Activated CD4-positive, alpha-beta memory T cell treated with anti-CD3 and anti-CD28 coated beads for 36 hours (primary cell): ENCODE measurements around the gene KCND3. TPM values are rescaled to one million over a fixed set of nuclear protein-coding genes. Genes with fewer than 3 reads are reported as not detected.

Experiments
- CTCF ChIA-PET: fragments of 350-600 bp; sonication (Branson Sonifier 250); formaldehyde crosslinking; loops from one replicate; lab custom pipeline; 2021; ENCODE audit warnings: antibody characterized with exemption, inconsistent platforms; lab: Charles Lee
- POLR2A ChIA-PET: fragments of 350-600 bp; sonication (Branson Sonifier 250); formaldehyde crosslinking; loops from one replicate; lab custom pipeline; 2021; ENCODE audit warnings: antibody characterized with exemption; lab: Charles Lee
- DNase-seq: peaks from one replicate; pipeline ENCODE4 v3.0.0-alpha.2; 2020
- H3K27ac Mint-ChIP-seq: one replicate; pipeline ENCODE4 v1.8.0; 2021; ENCODE audit warnings: mixed read lengths
- H3K27me3 Mint-ChIP-seq: one replicate; pipeline ENCODE4 v1.8.0; 2021; ENCODE audit warnings: mixed read lengths
- H3K36me3 Mint-ChIP-seq: one replicate; pipeline ENCODE4 v1.8.0; 2021; ENCODE audit warnings: mixed read lengths
- H3K4me1 Mint-ChIP-seq: one replicate; pipeline ENCODE4 v1.8.0; 2021; ENCODE audit warnings: low read depth, mixed read lengths
- H3K4me3 Mint-ChIP-seq: one replicate; pipeline ENCODE4 v1.8.0; 2021; ENCODE audit warnings: mild to moderate bottlenecking, mixed read lengths
- H3K9me3 Mint-ChIP-seq: one replicate; pipeline ENCODE4 v1.8.0; 2021; ENCODE audit warnings: mixed read lengths
- intact Hi-C: fragments of 100-400 bp; cut with micrococcal nuclease; formaldehyde crosslinking; loops from one replicate; pipeline ENCODE4 v1.15.1; 2023
- total RNA-seq, 2 experiments: library from RNA; stranded (reverse); gene quantifications; one replicate each; pipeline ENCODE4 v1.2.3, GENCODE V29; 2021

KCND3 gene
- total RNA-seq, 2 experiments from 2014 or later, result not detected

DNA sequence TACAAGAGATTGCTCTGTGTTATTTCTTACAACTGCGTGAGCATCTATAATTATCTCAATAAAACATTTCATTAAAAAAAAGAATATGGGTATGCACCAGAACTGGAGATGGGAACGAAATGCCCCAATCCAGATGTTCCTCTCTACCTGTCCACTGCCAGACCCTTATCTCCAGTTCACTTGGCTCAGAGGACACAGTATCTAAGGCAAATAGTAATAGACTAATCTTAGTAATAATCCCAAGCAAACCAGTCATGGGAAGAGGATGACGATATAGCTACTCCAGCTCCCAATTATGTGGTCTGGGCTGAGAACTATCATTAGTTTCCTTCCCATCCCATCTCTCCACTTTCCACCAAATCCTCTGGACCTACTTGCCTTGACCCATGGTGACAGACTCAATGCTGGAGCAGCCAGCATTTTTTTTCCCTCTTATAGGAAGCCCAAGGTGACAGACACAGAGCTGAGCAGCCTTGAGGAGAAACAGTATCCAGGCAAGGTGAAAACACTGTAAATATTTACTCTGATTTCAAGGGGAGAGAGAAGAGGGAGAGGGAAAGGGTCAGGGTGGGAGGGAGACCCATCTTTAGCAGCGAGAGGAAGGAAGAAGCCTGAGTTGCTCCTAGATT is 205.1 kb downstream of the KCND3 start:
- Mint-ChIP-seq H3K4me3 (no peak overlapping the region), H3K27me3 (no peaks in the 10 kb centered on the region), H3K9me3 (no peaks in the 10 kb centered on the region), H3K27ac (no peak overlapping the region), H3K36me3 (no peaks in the 10 kb centered on the region), H3K4me1 (no peaks in the 10 kb centered on the region)
- ChIA-PET POLR2A (no interaction called here), CTCF (interaction anchor here (0.8 kb wide), 1 partner anchor 16 kb away, joined by 4 read pairs; no protein-coding TSS in a partner anchor)
- intact Hi-C loops, result no loop called here
- no peak for DNase-seq

DNA sequence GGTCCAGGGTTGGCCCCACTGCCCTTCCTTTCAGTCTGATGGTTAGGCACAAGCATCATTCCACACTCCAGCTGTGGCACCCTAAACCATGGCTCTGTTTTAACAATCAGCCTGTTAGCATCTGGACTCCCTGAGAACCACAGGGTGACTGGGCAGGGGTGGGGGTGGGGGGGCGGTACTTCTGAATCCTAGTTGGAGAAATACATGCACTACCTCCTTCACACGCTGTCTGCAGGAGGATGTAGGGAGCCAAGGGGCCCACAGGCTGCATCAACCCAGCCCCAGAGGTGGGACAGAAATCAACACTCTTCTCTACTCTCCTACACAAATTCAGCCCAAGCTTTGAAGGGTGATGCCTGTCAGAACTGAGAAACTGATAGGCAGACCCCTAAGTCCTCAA is 209.9 kb downstream of the KCND3 start:
- no peaks in the 10 kb centered on the region for H3K27me3 Mint-ChIP-seq
- CTCF ChIA-PET, result no interaction called here
- no peak overlapping the region for H3K27ac Mint-ChIP-seq
- H3K9me3 Mint-ChIP-seq, result no peaks in the 10 kb centered on the region
- no peaks in the 10 kb centered on the region for H3K4me1 Mint-ChIP-seq
- H3K36me3 Mint-ChIP-seq, result no peaks in the 10 kb centered on the region
- POLR2A ChIA-PET, result no interaction called here
- H3K4me3 Mint-ChIP-seq, result no peak overlapping the region
- intact Hi-C loops, result no loop called here
- DNase-seq, result no peak

DNA sequence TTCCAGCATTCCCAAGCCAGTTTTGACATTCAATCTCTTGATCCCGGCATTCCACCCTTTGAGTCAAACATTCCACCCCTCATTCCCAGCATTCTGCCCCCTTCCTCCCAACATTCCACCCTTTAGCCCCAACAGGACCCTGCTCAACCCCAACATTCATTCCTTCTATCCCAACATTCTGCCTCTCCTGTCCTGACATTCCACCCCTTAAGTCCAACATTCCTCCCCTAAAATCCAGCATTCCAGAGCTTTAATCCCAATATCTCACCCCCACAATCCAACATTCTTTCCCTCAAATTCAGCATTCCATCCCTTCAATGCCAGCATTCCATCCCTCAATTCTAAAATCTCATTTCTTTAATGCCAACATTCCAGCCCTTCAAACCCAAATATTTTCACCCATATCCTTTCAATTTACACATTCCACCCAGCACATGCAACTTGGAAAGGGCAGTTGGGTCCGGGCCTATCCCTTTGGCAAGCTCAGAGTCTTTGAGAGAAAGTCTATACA is 210.9 kb downstream of the KCND3 start:
- intact Hi-C loops, result no loop called here
- no peak overlapping the region for H3K4me3 Mint-ChIP-seq
- no peak overlapping the region for H3K27ac Mint-ChIP-seq
- ChIA-PET CTCF (no interaction called here), POLR2A (no interaction called here)
- H3K36me3 Mint-ChIP-seq, result no peaks in the 10 kb centered on the region
- DNase-seq, result no peak
- H3K27me3 Mint-ChIP-seq, result no peaks in the 10 kb centered on the region
- no peaks in the 10 kb centered on the region for H3K9me3 Mint-ChIP-seq
- no peaks in the 10 kb centered on the region for H3K4me1 Mint-ChIP-seq

DNA sequence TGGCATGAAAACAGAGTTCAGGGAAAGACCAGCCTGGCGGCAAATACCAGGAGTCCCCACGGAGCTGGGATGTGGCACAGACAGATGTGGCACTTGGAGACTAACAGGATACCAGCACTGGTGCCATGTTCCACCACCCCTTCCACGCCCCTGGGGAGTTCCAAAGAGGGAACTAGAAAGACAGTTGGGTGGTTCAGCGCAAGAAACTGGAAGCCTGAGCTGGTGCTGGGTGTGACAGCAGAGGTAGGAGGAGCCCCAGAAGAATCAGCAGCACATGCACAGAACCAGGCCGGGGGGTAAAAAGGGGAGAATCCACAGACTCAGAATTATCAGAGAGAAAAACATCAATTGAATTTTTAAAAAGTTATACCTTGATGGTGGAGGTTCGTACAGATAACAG is 211.4 kb downstream of the KCND3 start:
- no peak overlapping the region for H3K4me3 Mint-ChIP-seq
- no peaks in the 10 kb centered on the region for H3K27me3 Mint-ChIP-seq
- H3K27ac Mint-ChIP-seq, result no peak overlapping the region
- no peak for DNase-seq
- CTCF ChIA-PET, result no interaction called here
- no peaks in the 10 kb centered on the region for H3K4me1 Mint-ChIP-seq
- H3K9me3 Mint-ChIP-seq, result no peaks in the 10 kb centered on the region
- intact Hi-C loops, result no loop called here
- no peaks in the 10 kb centered on the region for H3K36me3 Mint-ChIP-seq
- POLR2A ChIA-PET, result no interaction called here

DNA sequence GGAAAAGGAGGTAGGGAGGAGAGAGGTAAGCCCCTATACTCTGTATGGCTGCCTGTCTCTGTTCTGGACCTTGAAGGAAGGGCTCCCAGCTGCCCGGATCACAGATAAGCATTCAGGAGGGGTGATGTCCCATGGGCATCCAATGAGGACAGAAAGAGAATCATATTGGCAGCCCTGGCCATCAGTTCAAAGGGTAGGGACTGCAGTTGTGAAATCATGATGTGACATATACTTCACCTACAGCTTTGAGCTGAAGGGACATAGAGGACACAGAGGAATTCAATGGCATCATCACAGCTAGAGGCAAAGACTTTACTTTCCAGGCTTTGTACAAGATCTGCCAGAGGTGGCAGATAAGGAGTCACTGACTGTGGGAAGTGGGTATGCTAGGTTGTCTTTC is 212.2 kb downstream of the KCND3 start:
- H3K27me3 Mint-ChIP-seq, result no peaks in the 10 kb centered on the region
- H3K4me1 Mint-ChIP-seq, result no peaks in the 10 kb centered on the region
- CTCF ChIA-PET, result no interaction called here
- no peak for DNase-seq
- H3K27ac Mint-ChIP-seq, result no peak overlapping the region
- POLR2A ChIA-PET, result no interaction called here
- intact Hi-C loops, result no loop called here
- H3K36me3 Mint-ChIP-seq, result no peaks in the 10 kb centered on the region
- H3K9me3 Mint-ChIP-seq, result no peaks in the 10 kb centered on the region
- H3K4me3 Mint-ChIP-seq, result no peak overlapping the region

DNA sequence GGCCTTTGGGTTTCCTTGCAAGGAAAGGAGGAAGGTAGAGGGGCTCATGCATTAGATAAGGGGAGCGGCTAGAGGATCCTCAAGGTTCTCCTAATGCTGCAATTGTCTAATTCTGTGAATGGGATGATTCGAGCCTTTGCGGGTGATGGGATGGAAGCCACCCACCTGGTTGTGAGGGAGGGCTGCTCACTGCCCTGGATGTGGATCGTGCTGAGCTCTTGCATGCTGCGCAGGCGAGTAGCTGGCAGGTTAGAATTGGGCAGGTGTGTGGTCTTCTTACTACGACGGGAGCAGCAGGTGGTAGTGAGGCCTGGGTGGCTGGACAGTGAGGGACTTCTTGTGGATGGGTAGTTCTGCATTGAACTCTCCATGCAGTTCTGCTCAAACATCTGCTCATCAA is 212.6 kb downstream of the KCND3 start:
- Mint-ChIP-seq H3K4me3 (no peak overlapping the region), H3K9me3 (no peaks in the 10 kb centered on the region), H3K27ac (no peak overlapping the region), H3K36me3 (no peaks in the 10 kb centered on the region), H3K27me3 (no peaks in the 10 kb centered on the region), H3K4me1 (no peaks in the 10 kb centered on the region)
- ChIA-PET CTCF (no interaction called here), POLR2A (no interaction called here)
- DNase-seq, result no peak
- intact Hi-C loops, result no loop called here

DNA sequence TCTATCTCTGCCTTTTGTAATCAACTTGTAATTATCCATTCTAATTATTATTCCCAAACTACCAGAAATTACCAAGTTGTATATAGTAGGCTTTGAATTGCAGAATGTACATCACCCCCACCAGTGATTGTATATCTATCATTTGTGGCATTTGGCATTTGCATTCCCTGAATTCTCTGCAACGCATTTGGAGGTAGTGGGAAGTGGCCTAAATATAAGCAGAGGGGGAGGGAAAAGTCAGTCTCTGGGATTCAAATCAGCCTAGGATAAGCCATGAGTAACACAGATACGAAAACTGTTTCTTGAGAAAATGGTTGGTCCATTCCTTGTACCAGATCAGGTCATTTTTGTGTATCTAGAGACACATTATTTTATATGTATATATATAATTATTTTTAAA is 213.1 kb downstream of the KCND3 start:
- intact Hi-C loops, result no loop called here
- CTCF ChIA-PET, result no interaction called here
- Mint-ChIP-seq H3K4me1 (no peaks in the 10 kb centered on the region), H3K9me3 (no peaks in the 10 kb centered on the region), H3K4me3 (no peak overlapping the region), H3K36me3 (no peaks in the 10 kb centered on the region), H3K27ac (no peak overlapping the region), H3K27me3 (no peaks in the 10 kb centered on the region)
- POLR2A ChIA-PET, result no interaction called here
- no peak for DNase-seq

DNA sequence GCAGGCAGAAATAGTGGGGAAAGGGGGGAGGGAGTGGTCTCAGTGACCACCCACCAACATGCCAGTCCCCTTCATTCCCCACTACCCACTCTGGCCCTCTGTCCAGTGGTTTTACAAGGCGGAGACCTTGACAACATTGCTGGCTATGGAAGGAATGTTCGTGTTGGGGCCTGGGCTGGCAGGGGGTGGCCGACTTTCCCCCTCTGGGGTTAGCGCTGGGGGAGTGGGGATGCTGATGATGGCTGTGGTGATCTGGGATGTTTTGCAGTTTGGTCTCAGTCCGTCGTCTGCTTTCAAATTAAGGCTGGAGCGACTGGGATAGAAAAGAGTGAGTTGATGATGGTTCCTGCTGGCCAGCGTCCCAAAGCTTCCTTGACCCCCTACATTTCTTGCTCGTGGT is 213.5 kb downstream of the KCND3 start:
- H3K4me1 Mint-ChIP-seq, result no peaks in the 10 kb centered on the region
- H3K27ac Mint-ChIP-seq, result no peak overlapping the region
- no peaks in the 10 kb centered on the region for H3K36me3 Mint-ChIP-seq
- ChIA-PET CTCF (no interaction called here), POLR2A (no interaction called here)
- intact Hi-C loops, result no loop called here
- no peak for DNase-seq
- no peaks in the 10 kb centered on the region for H3K27me3 Mint-ChIP-seq
- H3K4me3 Mint-ChIP-seq, result no peak overlapping the region
- no peaks in the 10 kb centered on the region for H3K9me3 Mint-ChIP-seq

DNA sequence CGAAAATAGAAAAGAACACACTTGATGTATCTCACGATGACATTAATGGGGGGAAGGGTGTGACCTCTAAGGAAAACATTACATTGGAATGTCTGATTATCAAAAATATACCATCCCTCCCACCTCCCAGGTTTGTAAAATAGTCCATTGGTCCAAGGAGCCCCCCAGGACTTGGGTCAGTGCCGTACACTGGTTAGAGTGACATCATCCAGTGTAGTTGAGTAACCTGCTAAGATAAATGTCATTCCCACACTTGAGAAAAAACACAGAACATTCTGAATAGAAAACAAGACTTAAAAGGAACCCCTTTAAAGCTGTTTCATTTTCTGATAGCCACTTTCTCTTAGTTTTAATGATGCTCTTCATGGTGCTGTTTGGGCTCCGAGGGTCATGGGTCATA is 218.6 kb downstream of the KCND3 start:
- CTCF ChIA-PET, result interaction anchor here (1.0 kb wide), 1 partner anchor 10 kb away, joined by 3 read pairs; no protein-coding TSS in a partner anchor
- POLR2A ChIA-PET, result no interaction called here

DNA sequence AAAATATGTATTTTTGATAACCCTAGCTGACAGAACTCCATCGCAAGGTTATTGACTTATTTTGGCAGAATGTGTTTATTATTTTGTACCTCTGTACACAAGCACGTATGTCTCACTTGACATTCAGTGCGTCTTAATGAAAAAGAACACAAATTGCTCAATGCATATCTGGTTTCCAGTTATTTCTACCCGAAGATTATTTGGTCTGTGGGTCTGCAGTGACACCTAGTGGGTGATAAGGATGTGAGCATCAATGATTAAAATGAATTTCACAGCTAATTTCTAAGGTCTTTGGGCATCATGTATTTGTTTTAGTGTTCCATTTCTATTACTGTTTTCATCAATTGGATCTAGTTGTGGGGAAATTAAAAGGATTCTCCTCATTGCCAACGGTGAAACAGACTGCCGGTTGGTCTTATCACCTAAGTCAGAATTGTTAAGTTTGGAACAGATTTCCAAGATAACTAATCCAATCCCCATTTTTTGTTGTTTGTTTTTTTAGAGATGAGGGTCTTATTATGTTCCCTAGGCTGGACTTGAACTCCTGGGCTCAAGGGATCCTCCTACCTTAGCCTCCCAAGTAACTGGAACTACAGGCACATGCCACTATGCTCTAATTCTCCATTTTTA is 219.8 kb downstream of the KCND3 start:
- no peak overlapping the region for H3K27ac Mint-ChIP-seq
- ChIA-PET CTCF (interaction anchor here (0.5 to 4.8 kb wide), 21 partner anchors 9 to 546 kb away, joined by 3 to 46 read pairs (median 4); partner anchors contain the start of genes CHI3L2, DDX20 and WDR77), POLR2A (no interaction called here)
- no peak overlapping the region for H3K4me3 Mint-ChIP-seq
- peak; percentile 44 for DNase-seq
- no peaks in the 10 kb centered on the region for H3K27me3 Mint-ChIP-seq
- H3K36me3 Mint-ChIP-seq, result peaks cover 20% of the 10 kb centered on the region
- H3K9me3 Mint-ChIP-seq, result no peaks in the 10 kb centered on the region
- intact Hi-C loops, result loop anchor here (5.0 kb wide), 1 partner anchor 367 kb away; no protein-coding TSS in a partner anchor
- peaks cover 3% of the 10 kb centered on the region for H3K4me1 Mint-ChIP-seq

More for the DNA sequence above, 218.6 kb downstream of the KCND3 start:
- intact Hi-C loops, result no loop called here
- Mint-ChIP-seq H3K4me3 (no peak overlapping the region), H3K36me3 (peaks cover 11% of the 10 kb centered on the region), H3K27ac (no peak overlapping the region), H3K9me3 (no peaks in the 10 kb centered on the region), H3K27me3 (no peaks in the 10 kb centered on the region), H3K4me1 (peaks cover 3% of the 10 kb centered on the region)
- no peak for DNase-seq

DNA sequence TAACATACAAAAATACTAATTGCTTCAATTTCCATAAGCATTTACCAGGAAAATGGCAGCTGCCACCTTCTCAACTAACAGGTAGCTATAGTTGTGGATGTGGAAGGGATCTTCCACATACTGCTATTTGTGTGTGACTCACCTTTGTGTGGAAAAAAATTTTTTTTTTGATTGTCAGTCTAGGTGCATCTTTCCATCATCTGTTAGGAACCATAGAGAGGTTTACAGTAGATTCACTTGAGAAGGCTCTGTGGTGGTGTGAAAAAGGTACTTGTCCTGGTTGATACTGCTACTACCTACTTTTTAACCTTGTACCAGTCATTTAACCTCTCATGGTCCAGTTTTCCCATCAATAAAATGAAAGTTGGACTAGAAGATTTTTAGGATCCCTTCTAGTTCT is 220.8 kb downstream of the KCND3 start:
- Mint-ChIP-seq H3K4me3 (no peak overlapping the region), H3K27me3 (no peaks in the 10 kb centered on the region)
- intact Hi-C loops, result loop anchor here (5.0 kb wide), 1 partner anchor 366 kb away; no protein-coding TSS in a partner anchor

DNA sequence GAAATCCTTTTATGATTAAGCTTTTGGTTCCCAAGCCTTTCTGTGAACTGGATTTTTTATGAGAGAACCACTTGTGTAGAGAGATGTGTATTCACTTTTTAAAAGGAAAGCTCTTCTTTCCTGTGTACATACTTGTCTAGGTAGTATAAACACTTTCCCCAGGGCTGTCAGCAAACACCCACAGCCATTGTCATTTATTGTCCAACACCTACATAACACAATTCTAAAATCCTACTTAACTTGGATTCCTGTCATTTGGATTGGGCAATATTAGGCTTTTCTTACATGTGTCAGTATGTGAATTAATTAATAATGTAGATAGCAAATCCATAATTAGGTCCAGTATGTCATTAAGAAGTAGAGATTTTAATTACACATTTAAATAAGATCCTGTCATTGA is 221.4 kb downstream of the KCND3 start:
- no peak overlapping the region for H3K4me3 Mint-ChIP-seq
- peaks cover 3% of the 10 kb centered on the region for H3K4me1 Mint-ChIP-seq
- peaks cover 25% of the 10 kb centered on the region for H3K36me3 Mint-ChIP-seq
- intact Hi-C loops, result loop anchor here (5.0 kb wide), 1 partner anchor 366 kb away; no protein-coding TSS in a partner anchor
- CTCF ChIA-PET, result interaction anchor here (0.7 to 4.8 kb wide), 16 partner anchors 11 to 594 kb away, joined by 3 to 46 read pairs (median 4); partner anchors contain the start of genes DDX20 and INKA2
- H3K9me3 Mint-ChIP-seq, result no peaks in the 10 kb centered on the region
- H3K27me3 Mint-ChIP-seq, result no peaks in the 10 kb centered on the region
- POLR2A ChIA-PET, result interaction anchor here (0.6 to 0.8 kb wide), 2 partner anchors 175 to 251 kb away, joined by 3 to 5 read pairs; no protein-coding TSS in a partner anchor
- DNase-seq, result no peak
- H3K27ac Mint-ChIP-seq, result no peak overlapping the region

More for the DNA sequence above, 220.8 kb downstream of the KCND3 start:
- H3K27ac Mint-ChIP-seq, result no peak overlapping the region
- ChIA-PET CTCF (interaction anchor here (0.9 to 4.8 kb wide), 19 partner anchors 8 to 593 kb away, joined by 3 to 46 read pairs (median 4); partner anchors contain the start of genes DDX20 and WDR77), POLR2A (interaction anchor here (0.8 kb wide), 1 partner anchor 176 kb away, joined by 3 read pairs; no protein-coding TSS in a partner anchor)
- H3K4me1 Mint-ChIP-seq, result peaks cover 3% of the 10 kb centered on the region
- H3K9me3 Mint-ChIP-seq, result no peaks in the 10 kb centered on the region
- H3K36me3 Mint-ChIP-seq, result peaks cover 22% of the 10 kb centered on the region
- DNase-seq, result no peak
